ENCODE measurements around the gene TNRC6B. TPM values are rescaled to one million over a fixed set of nuclear protein-coding genes. Genes with fewer than 3 reads are reported as not detected.
A peak's percentile ranks its signal among the peaks of the same experiment; 100 is the strongest.

Gene TNRC6B
- total and polyA plus RNA-seq, 5 donors from 2014 or later: 50.6 to 144 (median 72.6) TPM

DNA sequence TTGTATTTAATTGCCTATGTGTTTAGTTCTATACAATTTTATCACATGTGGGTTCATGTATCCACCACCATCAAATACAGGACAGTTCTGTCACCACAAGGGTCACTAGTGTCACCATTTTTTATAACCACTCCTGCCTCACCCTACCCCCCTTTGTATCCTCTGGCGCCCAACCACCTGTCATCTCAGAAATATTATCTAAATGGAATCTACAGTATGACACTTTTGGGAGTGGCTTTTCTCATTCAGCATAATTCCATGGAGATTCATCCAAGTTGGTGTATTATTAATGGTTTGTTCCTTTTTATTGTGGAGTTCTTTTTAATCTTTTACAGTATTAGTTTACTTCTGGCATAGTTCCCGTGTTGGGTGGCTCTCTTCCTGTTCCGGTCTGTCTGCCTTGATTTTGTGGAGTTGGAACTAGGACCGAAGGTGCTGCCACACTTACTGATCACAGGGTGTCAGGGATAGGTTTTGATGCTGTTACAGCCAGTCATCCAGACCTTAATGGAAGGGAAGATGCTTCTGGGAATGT, 58.5 kb downstream of the TNRC6B start:
- Histone ChIP-seq H3K36me3 (ENCODE audit: control insufficient read depth, insufficient read depth, low read length) (peaks cover 33% of the 10 kb centered on the region), H3K4me1 (ENCODE audit: control insufficient read depth, insufficient read depth, low read length, poor library complexity, severe bottlenecking) (peaks cover 38% of the 10 kb centered on the region), H3K27me3 (ENCODE audit: control insufficient read depth, insufficient read depth, low read length) (no peaks in the 10 kb centered on the region), H3K9me3 (ENCODE audit: control insufficient read depth in 2 of 2, low read length in 2 of 2) (no peaks in the 10 kb centered on the region), H3K4me3 (ENCODE audit: low read depth, low read length) (no peak overlapping the region), H3K27ac (ENCODE audit: insufficient read depth, low read length, poor library complexity, severe bottlenecking) (no peak overlapping the region)
- ATAC-seq (ENCODE audit: low read depth in 2 of 2): no peak
- Mint-ChIP-seq H3K27ac (peak overlapping the region; percentile 32 to 89 (median 70)), H3K4me3 (peak overlapping the region in 1 of 4 donors; percentile 26), H3K4me1 (peaks cover 29 to 79% (median 53%) of the 10 kb centered on the region in 4 donors), H3K36me3 (peaks cover 11% of the 10 kb centered on the region), H3K27me3 (no peaks in the 10 kb centered on the region), H3K9me3 (no peaks in the 10 kb centered on the region)
- DNase-seq: no peak

DNA sequence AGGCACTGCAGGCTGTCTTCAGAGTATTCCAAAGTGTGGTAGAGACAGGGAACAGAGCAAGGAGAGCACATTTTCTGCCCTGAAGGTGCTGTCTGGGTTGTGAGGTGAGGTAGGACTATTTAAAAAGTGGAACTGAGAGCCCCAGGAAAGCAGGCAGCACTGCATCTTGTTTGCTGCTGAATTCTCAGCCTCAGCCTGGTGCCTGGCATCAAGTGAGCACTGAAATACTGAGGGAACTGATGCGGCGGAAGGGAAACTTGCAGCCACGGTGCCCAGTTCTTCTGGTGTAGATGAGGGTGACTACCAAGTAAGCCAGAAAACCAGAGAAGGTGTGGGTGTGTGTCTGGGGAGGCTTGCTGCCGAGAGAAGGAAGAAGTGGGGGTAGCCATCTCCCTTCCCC, 59.5 kb downstream of the TNRC6B start:
- Mint-ChIP-seq H3K4me3 (peak overlapping the region in 2 of 4 donors; percentile 24 to 26), H3K36me3 (peaks cover 5% of the 10 kb centered on the region), H3K27ac (peak overlapping the region; percentile 70 to 89 (median 89)), H3K9me3 (no peaks in the 10 kb centered on the region), H3K4me1 (peaks cover 36 to 85% (median 63%) of the 10 kb centered on the region in 4 donors), H3K27me3 (no peaks in the 10 kb centered on the region)
- Histone ChIP-seq H3K4me3 (ENCODE audit: low read depth, low read length) (no peak overlapping the region), H3K9me3 (ENCODE audit: control insufficient read depth in 2 of 2, low read length in 2 of 2) (no peaks in the 10 kb centered on the region), H3K27me3 (ENCODE audit: control insufficient read depth, insufficient read depth, low read length) (no peaks in the 10 kb centered on the region), H3K4me1 (ENCODE audit: control insufficient read depth, insufficient read depth, low read length, poor library complexity, severe bottlenecking) (peaks cover 48% of the 10 kb centered on the region), H3K36me3 (ENCODE audit: control insufficient read depth, insufficient read depth, low read length) (peaks cover 22% of the 10 kb centered on the region), H3K27ac (ENCODE audit: insufficient read depth, low read length, poor library complexity, severe bottlenecking) (no peak overlapping the region)
- no peak for DNase-seq
- no peak for ATAC-seq (ENCODE audit: low read depth in 2 of 2)

DNA sequence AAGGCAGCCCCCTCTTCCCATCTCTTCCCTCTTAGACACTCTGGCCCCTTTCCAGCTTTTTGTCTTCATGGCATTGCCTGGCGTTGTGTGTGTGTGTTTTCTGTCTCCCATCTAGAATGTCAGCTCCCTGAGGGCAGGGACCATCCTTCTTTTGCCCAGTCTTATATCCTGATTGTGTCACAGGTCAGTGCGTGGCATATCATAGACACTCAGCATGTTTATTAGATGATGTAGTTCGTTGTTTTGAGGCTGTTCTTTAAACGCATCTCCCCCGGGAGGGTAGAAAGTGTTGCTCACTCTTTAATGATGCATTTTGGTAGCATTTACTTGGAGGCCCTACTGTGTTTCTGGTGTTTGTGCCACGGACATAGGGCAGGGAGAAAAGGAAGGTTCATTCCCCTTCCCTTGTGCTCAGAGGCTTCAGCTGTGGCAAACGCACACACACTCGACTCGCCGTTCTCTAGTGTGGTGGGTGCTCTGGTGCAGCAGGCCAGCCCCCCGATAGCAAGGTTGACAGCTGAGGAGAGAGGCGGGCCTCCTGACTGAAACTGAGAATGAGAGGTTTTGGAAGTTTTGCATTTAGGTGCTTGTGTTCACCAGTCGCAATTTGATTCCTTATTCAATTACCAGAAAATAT, 60.2 kb downstream of the TNRC6B start:
- DNase-seq (no peak), ATAC-seq (ENCODE audit: low read depth in 2 of 2) (no peak)
- no peaks in the 10 kb centered on the region for H3K9me3 Mint-ChIP-seq
- peak overlapping the region; percentile 89 to 99 (median 91) for H3K27ac Mint-ChIP-seq
- H3K9me3 ChIP-seq (ENCODE audit: control insufficient read depth in 2 of 2, low read length in 2 of 2): no peaks in the 10 kb centered on the region
- H3K4me3 Mint-ChIP-seq: peak overlapping the region in 3 of 4 donors; percentile 16 to 33 (median 30)
- no peak overlapping the region for H3K4me3 ChIP-seq (ENCODE audit: low read depth, low read length)
- peaks cover 53% of the 10 kb centered on the region for H3K4me1 ChIP-seq (ENCODE audit: control insufficient read depth, insufficient read depth, low read length, poor library complexity, severe bottlenecking)
- no peaks in the 10 kb centered on the region for H3K27me3 Mint-ChIP-seq
- peaks cover 3% of the 10 kb centered on the region for H3K36me3 Mint-ChIP-seq
- peaks cover 36 to 90% (median 68%) of the 10 kb centered on the region in 4 donors for H3K4me1 Mint-ChIP-seq
- H3K27me3 ChIP-seq (ENCODE audit: control insufficient read depth, insufficient read depth, low read length): no peaks in the 10 kb centered on the region
- no peak overlapping the region for H3K27ac ChIP-seq (ENCODE audit: insufficient read depth, low read length, poor library complexity, severe bottlenecking)
- H3K36me3 ChIP-seq (ENCODE audit: control insufficient read depth, insufficient read depth, low read length): peaks cover 16% of the 10 kb centered on the region

DNA sequence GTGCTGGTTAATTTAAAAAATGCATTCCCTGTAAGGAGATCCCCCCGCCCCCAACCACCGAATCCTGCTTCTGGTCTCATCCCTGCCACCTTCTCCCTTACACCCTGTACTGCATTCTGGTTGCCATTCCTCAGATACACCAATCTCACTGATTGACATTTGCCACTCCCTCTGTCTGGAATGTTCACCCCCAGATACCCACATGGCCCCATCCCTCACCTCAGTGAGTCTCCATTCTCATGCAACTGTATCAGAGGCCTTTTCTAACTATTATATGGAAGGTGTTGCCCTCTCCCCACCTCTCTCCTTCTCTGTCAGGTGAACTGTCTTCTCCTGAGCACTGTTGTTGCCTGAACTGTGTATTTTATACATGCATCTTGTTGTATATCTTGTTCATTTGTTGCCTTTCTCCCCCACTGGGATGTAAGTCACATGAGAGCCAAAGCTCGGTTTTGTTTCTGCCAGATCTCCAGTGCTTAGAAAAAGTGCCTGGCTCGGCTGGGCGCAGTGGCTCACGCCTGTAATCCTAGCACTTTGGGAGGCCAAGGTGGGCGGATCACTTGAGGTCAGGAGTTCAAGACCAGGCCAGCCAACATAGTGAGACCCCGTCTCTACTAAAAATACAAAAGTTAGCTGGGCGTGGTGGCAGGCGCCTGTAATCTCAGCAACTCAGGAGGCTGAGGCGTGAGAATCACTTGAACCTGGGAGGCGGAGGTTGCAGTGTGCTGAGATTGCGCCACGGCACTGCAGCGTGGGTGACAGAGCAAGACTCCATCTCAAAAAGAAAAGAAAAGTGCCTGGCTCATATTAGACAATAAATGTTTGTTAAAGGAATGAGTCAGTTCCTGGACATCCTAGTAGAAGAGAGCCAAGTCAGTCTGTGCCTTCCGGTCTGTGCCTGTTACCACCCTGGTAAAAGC, 61.0 kb downstream of the TNRC6B start:
- H3K9me3 Mint-ChIP-seq: no peaks in the 10 kb centered on the region
- H3K4me1 ChIP-seq (ENCODE audit: control insufficient read depth, insufficient read depth, low read length, poor library complexity, severe bottlenecking): peaks cover 61% of the 10 kb centered on the region
- DNase-seq (no peak), ATAC-seq (ENCODE audit: low read depth in 2 of 2) (peak in 1 of 2 donors; percentile 14)
- H3K27me3 Mint-ChIP-seq: no peaks in the 10 kb centered on the region
- no peak overlapping the region for H3K4me3 ChIP-seq (ENCODE audit: low read depth, low read length)
- H3K27ac ChIP-seq (ENCODE audit: insufficient read depth, low read length, poor library complexity, severe bottlenecking): no peak overlapping the region
- H3K27me3 ChIP-seq (ENCODE audit: control insufficient read depth, insufficient read depth, low read length): no peaks in the 10 kb centered on the region
- peaks cover 3% of the 10 kb centered on the region for H3K36me3 Mint-ChIP-seq
- H3K4me3 Mint-ChIP-seq: peak overlapping the region; percentile 21 to 68 (median 48)
- no peaks in the 10 kb centered on the region for H3K9me3 ChIP-seq (ENCODE audit: control insufficient read depth in 2 of 2, low read length in 2 of 2)
- peak overlapping the region; percentile 89 to 99 (median 91) for H3K27ac Mint-ChIP-seq
- peaks cover 37 to 93% (median 70%) of the 10 kb centered on the region in 4 donors for H3K4me1 Mint-ChIP-seq
- H3K36me3 ChIP-seq (ENCODE audit: control insufficient read depth, insufficient read depth, low read length): peaks cover 12% of the 10 kb centered on the region

DNA sequence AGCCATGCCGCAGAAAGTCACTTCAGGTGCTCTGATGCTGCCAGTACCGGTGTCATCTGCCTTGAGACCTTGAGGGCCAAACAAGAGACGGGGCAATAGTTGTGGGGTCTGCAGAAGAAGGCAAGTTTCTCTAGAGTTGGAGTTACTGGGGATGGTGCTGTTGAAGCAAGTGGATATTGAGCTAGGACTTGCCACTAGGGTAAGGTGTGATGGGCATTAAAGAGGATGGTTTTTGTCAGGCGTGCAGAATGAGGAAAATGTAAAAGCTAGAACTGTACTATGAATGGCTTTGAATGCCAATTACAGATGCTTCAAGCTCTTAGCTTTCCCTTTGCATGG, 61.6 kb downstream of the TNRC6B start:
- no peaks in the 10 kb centered on the region for H3K27me3 ChIP-seq (ENCODE audit: control insufficient read depth, insufficient read depth, low read length)
- peaks cover 3% of the 10 kb centered on the region for H3K36me3 Mint-ChIP-seq
- no peaks in the 10 kb centered on the region for H3K27me3 Mint-ChIP-seq
- peak overlapping the region; percentile 17 for H3K27ac ChIP-seq (ENCODE audit: insufficient read depth, low read length, poor library complexity, severe bottlenecking)
- ATAC-seq (ENCODE audit: low read depth in 2 of 2): no peak
- H3K4me1 Mint-ChIP-seq: peaks cover 43 to 93% (median 75%) of the 10 kb centered on the region in 4 donors
- H3K4me3 Mint-ChIP-seq: peak overlapping the region in 3 of 4 donors; percentile 19 to 50 (median 45)
- peaks cover 67% of the 10 kb centered on the region for H3K4me1 ChIP-seq (ENCODE audit: control insufficient read depth, insufficient read depth, low read length, poor library complexity, severe bottlenecking)
- H3K9me3 Mint-ChIP-seq: no peaks in the 10 kb centered on the region
- no peaks in the 10 kb centered on the region for H3K9me3 ChIP-seq (ENCODE audit: control insufficient read depth in 2 of 2, low read length in 2 of 2)
- DNase-seq: no peak
- peak overlapping the region; percentile 89 to 99 (median 91) for H3K27ac Mint-ChIP-seq
- H3K4me3 ChIP-seq (ENCODE audit: low read depth, low read length): peak overlapping the region; percentile 16
- H3K36me3 ChIP-seq (ENCODE audit: control insufficient read depth, insufficient read depth, low read length): peaks cover 9% of the 10 kb centered on the region

DNA sequence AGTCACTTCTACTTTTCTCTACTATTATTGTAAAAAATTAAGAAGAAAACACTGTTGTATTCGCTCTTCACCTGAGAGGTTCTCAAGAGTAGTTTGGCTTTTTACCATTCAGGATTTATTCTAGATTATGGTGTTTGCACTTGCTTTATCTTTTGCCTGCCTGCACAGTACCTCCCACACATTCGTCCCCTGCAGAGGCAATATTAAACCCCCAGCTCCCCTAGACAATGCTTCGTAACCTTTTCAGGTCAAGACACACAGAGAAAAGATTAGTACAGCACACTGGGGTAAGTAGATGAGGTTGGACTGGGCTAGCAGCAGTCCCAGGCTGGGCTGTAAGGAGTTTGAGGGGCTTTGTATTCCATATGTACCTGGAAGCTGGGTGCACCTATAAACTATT, 62.4 kb downstream of the TNRC6B start:
- Mint-ChIP-seq H3K36me3 (peaks cover 3% of the 10 kb centered on the region), H3K27ac (peak overlapping the region in 2 of 3 donors; percentile 79 to 88), H3K4me1 (peaks cover 39 to 93% (median 75%) of the 10 kb centered on the region in 4 donors), H3K9me3 (no peaks in the 10 kb centered on the region), H3K4me3 (peak overlapping the region in 3 of 4 donors; percentile 30 to 52 (median 36)), H3K27me3 (no peaks in the 10 kb centered on the region)
- H3K27me3 ChIP-seq (ENCODE audit: control insufficient read depth, insufficient read depth, low read length): no peaks in the 10 kb centered on the region
- H3K4me1 ChIP-seq (ENCODE audit: control insufficient read depth, insufficient read depth, low read length, poor library complexity, severe bottlenecking): peaks cover 72% of the 10 kb centered on the region
- H3K27ac ChIP-seq (ENCODE audit: insufficient read depth, low read length, poor library complexity, severe bottlenecking): peak overlapping the region; percentile 70
- H3K36me3 ChIP-seq (ENCODE audit: control insufficient read depth, insufficient read depth, low read length): peaks cover 9% of the 10 kb centered on the region
- DNase-seq (no peak), ATAC-seq (ENCODE audit: low read depth in 2 of 2) (no peak)
- H3K9me3 ChIP-seq (ENCODE audit: control insufficient read depth in 2 of 2, low read length in 2 of 2): no peaks in the 10 kb centered on the region
- peak overlapping the region; percentile 43 for H3K4me3 ChIP-seq (ENCODE audit: low read depth, low read length)

DNA sequence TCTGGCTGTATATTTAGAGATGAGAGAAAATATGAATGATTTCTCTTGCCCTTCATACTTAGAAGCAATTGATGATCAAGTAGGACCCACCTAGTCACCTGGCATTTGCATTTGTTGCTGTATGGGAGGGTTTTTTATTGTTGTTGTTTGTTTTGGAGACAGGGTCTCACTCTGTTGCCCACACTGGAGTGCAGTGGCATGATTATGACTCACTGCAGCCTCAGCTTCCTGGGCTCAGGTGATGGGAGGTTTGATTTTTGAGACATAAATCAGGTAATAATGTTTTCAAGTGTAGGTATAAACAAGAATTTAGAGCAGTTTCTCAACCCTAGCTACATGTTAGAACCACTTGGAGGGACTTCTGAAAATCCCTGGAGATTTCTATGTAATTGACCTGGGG, 63.0 kb downstream of the TNRC6B start:
- Mint-ChIP-seq H3K4me1 (peaks cover 34 to 90% (median 74%) of the 10 kb centered on the region in 4 donors), H3K36me3 (peaks cover 6% of the 10 kb centered on the region), H3K4me3 (peak overlapping the region in 3 of 4 donors; percentile 30 to 52 (median 36)), H3K9me3 (no peaks in the 10 kb centered on the region), H3K27ac (peak overlapping the region; percentile 79 to 89 (median 88)), H3K27me3 (no peaks in the 10 kb centered on the region)
- ATAC-seq (ENCODE audit: low read depth in 2 of 2): peak; percentile 48 to 59
- Histone ChIP-seq H3K27ac (ENCODE audit: insufficient read depth, low read length, poor library complexity, severe bottlenecking) (peak overlapping the region; percentile 70), H3K27me3 (ENCODE audit: control insufficient read depth, insufficient read depth, low read length) (no peaks in the 10 kb centered on the region), H3K9me3 (ENCODE audit: control insufficient read depth in 2 of 2, low read length in 2 of 2) (no peaks in the 10 kb centered on the region), H3K4me1 (ENCODE audit: control insufficient read depth, insufficient read depth, low read length, poor library complexity, severe bottlenecking) (peaks cover 72% of the 10 kb centered on the region), H3K36me3 (ENCODE audit: control insufficient read depth, insufficient read depth, low read length) (peaks cover 8% of the 10 kb centered on the region), H3K4me3 (ENCODE audit: low read depth, low read length) (peak overlapping the region; percentile 43)
- peak; percentile 11 to 33 (median 33) for DNase-seq

All from CD4-positive, CD25-positive, alpha-beta regulatory T cell (primary cell).